Karpas-422 (cell line): Measurements from ENCODE around the gene EHBP1L1. TPM values are rescaled to one million over a fixed set of nuclear protein-coding genes. Genes with fewer than 3 reads are reported as not detected.

Experiments used
- DNase-seq: peaks from one replicate; pipeline ENCODE4 v3.0.0-alpha.2; 2015
- H2AFZ ChIP-seq: fragments of 200-600 bp; sonication (generic); 2 replicates; pipeline ENCODE4 v1.6.1; 2014; ENCODE audit warnings: antibody characterized with exemption, low read length, mixed read lengths
- H3K27ac ChIP-seq: fragments of 200-600 bp; sonication (generic); 2 replicates; pipeline ENCODE4 v1.5.1; 2014; ENCODE audit warnings: mild to moderate bottlenecking, low read length, moderate library complexity
- H3K27me3 ChIP-seq: fragments of 200-600 bp; sonication (generic); 2 replicates; pipeline ENCODE4 v1.6.1; 2014; ENCODE audit warnings: low read length, mixed read lengths
- H3K36me3 ChIP-seq: fragments of 200-600 bp; sonication (generic); 2 replicates; pipeline ENCODE4 v1.6.1; 2014; ENCODE audit warnings: low read length, mixed read lengths; ENCODE audit not compliant: insufficient read depth
- H3K4me1 ChIP-seq: fragments of 200-600 bp; sonication (generic); 2 replicates; pipeline ENCODE4 v1.6.1; 2014; ENCODE audit warnings: mild to moderate bottlenecking, low read length, mixed read lengths
- H3K4me2 ChIP-seq: fragments of 200-600 bp; sonication (generic); 2 replicates; pipeline ENCODE4 v1.6.1; 2014; ENCODE audit warnings: low read length, low read depth, mild to moderate bottlenecking; ENCODE audit not compliant: poor library complexity, severe bottlenecking
- H3K4me3 ChIP-seq: fragments of 200-600 bp; sonication (generic); 2 replicates; pipeline ENCODE4 v1.5.1; 2014; ENCODE audit warnings: mild to moderate bottlenecking, antibody characterized with exemption, low read length, mixed read lengths
- H3K79me2 ChIP-seq: fragments of 200-600 bp; sonication (generic); 2 replicates; pipeline ENCODE4 v1.6.1; 2014; ENCODE audit warnings: mild to moderate bottlenecking, low read length, mixed read lengths
- H3K9ac ChIP-seq: fragments of 200-600 bp; sonication (generic); 2 replicates; pipeline ENCODE4 v1.6.0; 2014; ENCODE audit warnings: low read length
- H3K9me2 ChIP-seq: fragments of 200-600 bp; sonication (generic), shearing (Covaris generic); replicated peaks from 2 replicates; pipeline ENCODE4 v1.6.0; 2014; ENCODE audit warnings: mild to moderate bottlenecking, low read length, moderate library complexity; ENCODE audit not compliant: insufficient read depth
- H3K9me3 ChIP-seq: fragments of 300-700, 200-600 bp; sonication (generic); 2 replicates; pipeline ENCODE4 v1.6.1; 2014; ENCODE audit warnings: low read length, mixed read lengths
- H4K20me1 ChIP-seq: fragments of 200-600 bp; sonication (generic); 2 replicates; pipeline ENCODE4 v1.6.1; 2014; ENCODE audit warnings: mild to moderate bottlenecking, antibody characterized with exemption, low read length, low read depth; ENCODE audit not compliant: insufficient read depth
- total RNA-seq: library from RNA; depleted of rRNA; stranded (reverse); fragments of >200 nt; shearing (Covaris generic); gene quantifications from 2 replicates; pipeline ENCODE4 v1.2.3, GENCODE V29; 2014; ENCODE audit warnings: low replicate concordance

EHBP1L1 gene
- total RNA-seq, 1 experiment from 2014 or later: 19.9 TPM

- Histone ChIP-seq H2AFZ (no peak overlapping the region), H3K79me2 (peaks cover 20% of the 10 kb centered on the region), H3K27ac (no peak overlapping the region), H3K4me2 (no peak overlapping the region), H3K4me3 (no peak overlapping the region), H4K20me1 (peaks cover 30% of the 10 kb centered on the region), H3K9me2 (no peaks in the 10 kb centered on the region), H3K9me3 (no peaks in the 10 kb centered on the region), H3K4me1 (peaks cover 11% of the 10 kb centered on the region), H3K27me3 (no peaks in the 10 kb centered on the region), H3K9ac (no peak overlapping the region), H3K36me3 (0 out of 2 replicates have a peak, but pooled peaks cover 7% of the 10 kb centered on the region)
- DNase-seq: no peak
Measured at GRCh38 chr11:65621460-65621859, 45.6 kb downstream of the EHBP1L1 start.

- Histone ChIP-seq H3K36me3 (0 out of 2 replicates have a peak, but pooled peaks cover 12% of the 10 kb centered on the region), H3K9ac (no peak overlapping the region), H3K4me3 (no peak overlapping the region), H2AFZ (no peak overlapping the region), H3K27me3 (no peaks in the 10 kb centered on the region), H3K79me2 (peaks cover 15% of the 10 kb centered on the region), H3K9me2 (no peaks in the 10 kb centered on the region), H3K4me2 (no peak overlapping the region), H4K20me1 (peaks cover 27% of the 10 kb centered on the region), H3K27ac (no peak overlapping the region), H3K4me1 (peaks cover 6% of the 10 kb centered on the region), H3K9me3 (no peaks in the 10 kb centered on the region)
- DNase-seq: no peak
Measured at GRCh38 chr11:65622011-65622410, 46.2 kb downstream of the EHBP1L1 start.

- Histone ChIP-seq H3K9ac (no peak overlapping the region), H2AFZ (no peak overlapping the region), H3K27ac (no peak overlapping the region), H3K9me2 (no peaks in the 10 kb centered on the region), H3K4me2 (no peak overlapping the region), H3K79me2 (peaks cover 3% of the 10 kb centered on the region; the same call in 1 of the 2 replicates), H3K4me3 (no peak overlapping the region), H3K4me1 (no peaks in the 10 kb centered on the region), H3K36me3 (peaks cover 17% of the 10 kb centered on the region; the same call in 1 of the 2 replicates), H3K27me3 (no peaks in the 10 kb centered on the region), H4K20me1 (peaks cover 19% of the 10 kb centered on the region; the same call in 1 of the 2 replicates), H3K9me3 (no peaks in the 10 kb centered on the region)
- DNase-seq: no peak
Measured at GRCh38 chr11:65623177-65623576, 47.3 kb downstream of the EHBP1L1 start.

- H3K9me2 ChIP-seq: no peaks in the 10 kb centered on the region
- H3K4me3 ChIP-seq: no peak overlapping the region
- H3K9ac ChIP-seq: no peak overlapping the region
- H2AFZ ChIP-seq: no peak overlapping the region
- H3K9me3 ChIP-seq: no peaks in the 10 kb centered on the region
- H3K4me1 ChIP-seq: no peaks in the 10 kb centered on the region
- H4K20me1 ChIP-seq: peaks cover 10% of the 10 kb centered on the region; the same call in 1 of the 2 replicates
- H3K27ac ChIP-seq: no peak overlapping the region
- peaks cover 17% of the 10 kb centered on the region; the same call in 1 of the 2 replicates for H3K36me3 ChIP-seq
- H3K79me2 ChIP-seq: no peaks in the 10 kb centered on the region
- DNase-seq: no peak
- H3K27me3 ChIP-seq: no peaks in the 10 kb centered on the region
- H3K4me2 ChIP-seq: no peak overlapping the region
Measured at GRCh38 chr11:65623852-65624616, 48.2 kb downstream of the EHBP1L1 start.

GRCh38 chr11:65624931-65625627 is 49.2 kb downstream of the EHBP1L1 start:
- H3K9ac ChIP-seq: no peak overlapping the region
- H3K79me2 ChIP-seq: no peaks in the 10 kb centered on the region
- H3K4me1 ChIP-seq: no peaks in the 10 kb centered on the region

GRCh38 chr11:65625628-65626342 is 49.9 kb downstream of the EHBP1L1 start:
- no peak overlapping the region for H3K4me3 ChIP-seq
- no peaks in the 10 kb centered on the region for H3K27me3 ChIP-seq
- no peak overlapping the region for H3K4me2 ChIP-seq
- no peaks in the 10 kb centered on the region for H3K9me2 ChIP-seq
- H2AFZ ChIP-seq: no peak overlapping the region
- peak; percentile 76 for DNase-seq
- peaks cover 20% of the 10 kb centered on the region; the same call in 1 of the 2 replicates for H3K36me3 ChIP-seq
- no peaks in the 10 kb centered on the region for H3K4me1 ChIP-seq
- H3K27ac ChIP-seq: no peak overlapping the region
- H4K20me1 ChIP-seq: 0 out of 2 replicates have a peak, but pooled peaks cover 9% of the 10 kb centered on the region
- no peaks in the 10 kb centered on the region for H3K9me3 ChIP-seq
- no peaks in the 10 kb centered on the region for H3K79me2 ChIP-seq
- no peak overlapping the region for H3K9ac ChIP-seq

More at GRCh38 chr11:65624931-65625627, 49.2 kb downstream of the EHBP1L1 start:
- peaks cover 20% of the 10 kb centered on the region; the same call in 1 of the 2 replicates for H3K36me3 ChIP-seq
- H3K9me2 ChIP-seq: no peaks in the 10 kb centered on the region
- 0 out of 2 replicates have a peak, but pooled peaks cover 9% of the 10 kb centered on the region for H4K20me1 ChIP-seq
- H3K9me3 ChIP-seq: no peaks in the 10 kb centered on the region
- H3K4me2 ChIP-seq: no peak overlapping the region
- H3K27me3 ChIP-seq: no peaks in the 10 kb centered on the region
- H3K27ac ChIP-seq: no peak overlapping the region
- H3K4me3 ChIP-seq: no peak overlapping the region
- no peak overlapping the region for H2AFZ ChIP-seq
- no peak for DNase-seq

GRCh38 chr11:65627202-65627601 is 51.3 kb downstream of the EHBP1L1 start:
- Histone ChIP-seq H3K4me2 (no peak overlapping the region), H3K4me1 (no peaks in the 10 kb centered on the region), H3K4me3 (no peak overlapping the region), H3K27ac (no peak overlapping the region), H3K9me2 (no peaks in the 10 kb centered on the region), H2AFZ (no peak overlapping the region), H4K20me1 (0 out of 2 replicates have a peak, but pooled peaks cover 9% of the 10 kb centered on the region), H3K27me3 (no peaks in the 10 kb centered on the region), H3K36me3 (peaks cover 20% of the 10 kb centered on the region; the same call in 1 of the 2 replicates), H3K9me3 (no peaks in the 10 kb centered on the region), H3K9ac (no peak overlapping the region), H3K79me2 (no peaks in the 10 kb centered on the region)
- no peak for DNase-seq
